Panc1 (cell line): ENCODE data around the gene DENND4C. TPM values are rescaled to one million over a fixed set of nuclear protein-coding genes. Genes with fewer than 3 reads are reported as not detected.

Source experiments
- ATAC-seq: fragments of 200-7000 bp; cut with Tn5 transposase; 2 replicates; pipeline ENCODE4 v1.9.1; 2020; ENCODE audit warnings: mild to moderate bottlenecking, moderate library complexity
- BruUV-seq: library from RNA; stranded (reverse); fragments of 400-500 nt; replicated peaks from 2 replicates; lab custom pipeline; 2021; lab: Mats Ljungman, UMichigan
- CTCF ChIA-PET: fragments of 300-600 bp; sonication (Branson Sonifier 250); formaldehyde crosslinking; loops from one replicate; lab custom pipeline; 2022; ENCODE audit warnings: antibody characterized with exemption; lab: Charles Lee
- POLR2A ChIA-PET: fragments of 300-600 bp; sonication (Branson Sonifier 250); formaldehyde crosslinking; loops from one replicate; lab custom pipeline; 2022; ENCODE audit warnings: antibody characterized with exemption; lab: Charles Lee
- DNase-seq: peaks from one replicate; pipeline ENCODE4 v3.0.0-alpha.2; 2010; ENCODE audit warnings: low read depth, low spot score
- H3K27ac ChIP-seq: 2 replicates; pipeline ENCODE4 v1.5.1; 2011; ENCODE audit warnings: mild to moderate bottlenecking, low read length, inconsistent platforms
- H3K27me3 ChIP-seq: fragments of 200-500 bp; sonication (Bioruptor generic); 2 replicates; pipeline ENCODE4 v1.6.0; 2014; ENCODE audit warnings: low read length, inconsistent platforms; ENCODE audit not compliant: control insufficient read depth, insufficient read depth
- H3K36me3 ChIP-seq: fragments of 200-500 bp; sonication (Bioruptor generic); 2 replicates; pipeline ENCODE4 v1.5.1; 2014; ENCODE audit warnings: inconsistent platforms, mild to moderate bottlenecking, low read length, moderate library complexity; ENCODE audit not compliant: control insufficient read depth, insufficient read depth
- H3K4me1 ChIP-seq: 2 replicates; pipeline ENCODE4 v1.5.1; 2011; ENCODE audit warnings: inconsistent platforms, mild to moderate bottlenecking, low read length, moderate library complexity; ENCODE audit not compliant: control insufficient read depth, insufficient read depth
- H3K4me3 ChIP-seq, 2 experiments: 2 replicates each; pipeline ENCODE4 v1.5.1; 2011 to 2012; ENCODE audit warnings: low read depth in 2 of 2, low read length in 2 of 2, mild to moderate bottlenecking in 2 of 2, inconsistent platforms in 1 of 2, moderate library complexity in 1 of 2
- H3K9me3 ChIP-seq: fragments of 200-500 bp; sonication (Bioruptor generic); 2 replicates; pipeline ENCODE4 v1.5.1; 2014; ENCODE audit warnings: low read depth, mild to moderate bottlenecking, inconsistent platforms, low read length, moderate library complexity; ENCODE audit not compliant: control insufficient read depth, insufficient read depth
- POLR2AphosphoS5 ChIP-seq: IDR thresholded peaks from 2 replicates; pipeline ENCODE4 v1.6.1; 2012; ENCODE audit warnings: mild to moderate bottlenecking, low read depth, low read length, moderate library complexity
- SIN3A ChIP-seq: IDR thresholded peaks from 2 replicates; pipeline ENCODE4 v1.6.1; 2012; ENCODE audit warnings: low read depth, mild to moderate bottlenecking, low read length, moderate library complexity, borderline replicate concordance; ENCODE audit not compliant: insufficient read depth
- TCF7L2 ChIP-seq: IDR thresholded peaks from 2 replicates; pipeline ENCODE4 v1.6.1; 2011; ENCODE audit warnings: mild to moderate bottlenecking, low read depth, low read length, inconsistent platforms
- in situ Hi-C: cut with HindIII; loops from 2 replicates; pipeline ENCODE4 v1.10.0; 2016; ENCODE audit warnings: low sequenced_read_pairs, low pct_unique_long_range_greater_than_20kb
- intact Hi-C: fragments of 100-400 bp; cut with micrococcal nuclease; formaldehyde crosslinking; loops from one replicate; pipeline ENCODE4 v1.10.0; 2022; ENCODE audit not compliant: unreplicated experiment
- total RNA-seq: library from RNA; stranded (reverse); gene quantifications from one replicate; pipeline ENCODE4 v1.2.1, GENCODE V29; 2021; ENCODE audit not compliant: unreplicated experiment
- TF ChIP-seq, protein P1 (sequence below), 2 experiments: IDR thresholded peaks; 2 replicates each; pipeline ENCODE4 v1.6.1; 2011 to 2012; ENCODE audit warnings: low read depth in 2 of 2, control low read depth in 1 of 2, low read length in 1 of 2, mild to moderate bottlenecking in 1 of 2, moderate library complexity in 1 of 2; ENCODE audit not compliant: insufficient read depth in 1 of 2
- TF ChIP-seq, protein P2 (sequence below): fragments of 450-650 bp; IDR thresholded peaks from 2 replicates; pipeline ENCODE4 v1.5.1; 2017; ENCODE audit warnings: mild to moderate bottlenecking

Gene DENND4C
- total RNA-seq, 1 experiment from 2014 or later, result 10.5 TPM

DNA sequence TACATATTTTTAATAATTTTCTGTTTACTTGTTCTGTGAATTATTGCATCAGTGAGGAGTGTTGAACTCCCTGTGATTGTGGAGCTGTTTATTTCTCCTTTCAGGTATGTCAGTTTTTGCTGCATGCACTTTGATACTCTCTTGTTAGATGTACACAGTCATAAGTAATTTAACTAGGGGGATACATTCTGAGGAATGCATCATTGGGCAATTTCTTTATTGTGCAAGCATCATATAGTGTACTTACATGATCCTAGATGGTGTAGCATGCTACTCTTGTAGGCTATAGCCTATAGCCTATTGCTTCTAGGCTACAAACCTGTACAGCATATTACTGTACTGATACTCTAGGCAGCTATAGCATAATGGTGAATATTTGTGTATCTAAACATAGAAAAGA is 9.5 kb downstream of the DENND4C start:
- no peaks in the 10 kb centered on the region for H3K9me3 ChIP-seq
- ChIA-PET POLR2A (no interaction called here), CTCF (no interaction called here)
- H3K27ac ChIP-seq, result no peak overlapping the region
- ATAC-seq (no peak), DNase-seq (no peak)
- H3K36me3 ChIP-seq, result no peaks in the 10 kb centered on the region
- H3K4me1 ChIP-seq, result no peaks in the 10 kb centered on the region
- no TSS peak for BruUV-seq
- H3K4me3 ChIP-seq, result no peak overlapping the region
- H3K27me3 ChIP-seq, result no peaks in the 10 kb centered on the region
- TF ChIP-seq POLR2AphosphoS5 (no peak), TCF7L2 (no peak), SIN3A (no peak)
- TF ChIP-seq, protein P1, sequence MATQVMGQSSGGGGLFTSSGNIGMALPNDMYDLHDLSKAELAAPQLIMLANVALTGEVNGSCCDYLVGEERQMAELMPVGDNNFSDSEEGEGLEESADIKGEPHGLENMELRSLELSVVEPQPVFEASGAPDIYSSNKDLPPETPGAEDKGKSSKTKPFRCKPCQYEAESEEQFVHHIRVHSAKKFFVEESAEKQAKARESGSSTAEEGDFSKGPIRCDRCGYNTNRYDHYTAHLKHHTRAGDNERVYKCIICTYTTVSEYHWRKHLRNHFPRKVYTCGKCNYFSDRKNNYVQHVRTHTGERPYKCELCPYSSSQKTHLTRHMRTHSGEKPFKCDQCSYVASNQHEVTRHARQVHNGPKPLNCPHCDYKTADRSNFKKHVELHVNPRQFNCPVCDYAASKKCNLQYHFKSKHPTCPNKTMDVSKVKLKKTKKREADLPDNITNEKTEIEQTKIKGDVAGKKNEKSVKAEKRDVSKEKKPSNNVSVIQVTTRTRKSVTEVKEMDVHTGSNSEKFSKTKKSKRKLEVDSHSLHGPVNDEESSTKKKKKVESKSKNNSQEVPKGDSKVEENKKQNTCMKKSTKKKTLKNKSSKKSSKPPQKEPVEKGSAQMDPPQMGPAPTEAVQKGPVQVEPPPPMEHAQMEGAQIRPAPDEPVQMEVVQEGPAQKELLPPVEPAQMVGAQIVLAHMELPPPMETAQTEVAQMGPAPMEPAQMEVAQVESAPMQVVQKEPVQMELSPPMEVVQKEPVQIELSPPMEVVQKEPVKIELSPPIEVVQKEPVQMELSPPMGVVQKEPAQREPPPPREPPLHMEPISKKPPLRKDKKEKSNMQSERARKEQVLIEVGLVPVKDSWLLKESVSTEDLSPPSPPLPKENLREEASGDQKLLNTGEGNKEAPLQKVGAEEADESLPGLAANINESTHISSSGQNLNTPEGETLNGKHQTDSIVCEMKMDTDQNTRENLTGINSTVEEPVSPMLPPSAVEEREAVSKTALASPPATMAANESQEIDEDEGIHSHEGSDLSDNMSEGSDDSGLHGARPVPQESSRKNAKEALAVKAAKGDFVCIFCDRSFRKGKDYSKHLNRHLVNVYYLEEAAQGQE (IDR thresholded peaks at IDR 0.05; ENCODE audit: insufficient read depth in 1 of 2, low read depth in 2 of 2, low read length in 1 of 2), result no peak
- TF ChIP-seq, protein P2, sequence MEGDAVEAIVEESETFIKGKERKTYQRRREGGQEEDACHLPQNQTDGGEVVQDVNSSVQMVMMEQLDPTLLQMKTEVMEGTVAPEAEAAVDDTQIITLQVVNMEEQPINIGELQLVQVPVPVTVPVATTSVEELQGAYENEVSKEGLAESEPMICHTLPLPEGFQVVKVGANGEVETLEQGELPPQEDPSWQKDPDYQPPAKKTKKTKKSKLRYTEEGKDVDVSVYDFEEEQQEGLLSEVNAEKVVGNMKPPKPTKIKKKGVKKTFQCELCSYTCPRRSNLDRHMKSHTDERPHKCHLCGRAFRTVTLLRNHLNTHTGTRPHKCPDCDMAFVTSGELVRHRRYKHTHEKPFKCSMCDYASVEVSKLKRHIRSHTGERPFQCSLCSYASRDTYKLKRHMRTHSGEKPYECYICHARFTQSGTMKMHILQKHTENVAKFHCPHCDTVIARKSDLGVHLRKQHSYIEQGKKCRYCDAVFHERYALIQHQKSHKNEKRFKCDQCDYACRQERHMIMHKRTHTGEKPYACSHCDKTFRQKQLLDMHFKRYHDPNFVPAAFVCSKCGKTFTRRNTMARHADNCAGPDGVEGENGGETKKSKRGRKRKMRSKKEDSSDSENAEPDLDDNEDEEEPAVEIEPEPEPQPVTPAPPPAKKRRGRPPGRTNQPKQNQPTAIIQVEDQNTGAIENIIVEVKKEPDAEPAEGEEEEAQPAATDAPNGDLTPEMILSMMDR, result no peak
- in situ Hi-C loops, result no loop called here
- intact Hi-C loops, result no loop called here

DNA sequence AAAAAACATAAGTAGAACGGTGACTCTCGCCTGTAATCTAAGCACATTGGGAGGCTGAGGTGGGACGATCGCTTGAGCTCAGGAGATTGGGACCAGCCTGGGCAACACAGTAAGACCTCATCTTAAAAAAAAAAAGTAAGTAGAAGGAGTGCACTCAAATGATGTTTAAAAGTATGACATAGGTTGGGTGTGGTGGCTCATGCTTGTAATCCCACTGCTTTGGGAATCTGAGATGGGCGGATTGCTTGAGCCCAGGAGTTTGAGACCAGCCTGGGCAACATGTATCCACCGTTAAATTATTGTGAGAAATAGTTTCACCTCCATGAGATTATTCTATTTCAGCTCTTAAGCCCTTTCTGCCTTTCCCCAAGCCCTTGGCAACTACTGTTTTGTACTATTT is 11.2 kb downstream of the DENND4C start:
- Histone ChIP-seq H3K4me3 (no peak overlapping the region), H3K4me1 (no peaks in the 10 kb centered on the region), H3K36me3 (no peaks in the 10 kb centered on the region), H3K9me3 (no peaks in the 10 kb centered on the region), H3K27ac (no peak overlapping the region), H3K27me3 (no peaks in the 10 kb centered on the region)
- DNase-seq (no peak), ATAC-seq (no peak)
- intact Hi-C loops (no loop called here), in situ Hi-C loops (no loop called here)
- ChIA-PET POLR2A (no interaction called here), CTCF (no interaction called here)
- BruUV-seq, result no TSS peak
- TF ChIP-seq, protein P1 (IDR thresholded peaks at IDR 0.05; ENCODE audit: insufficient read depth in 1 of 2, low read depth in 2 of 2, low read length in 1 of 2), result no peak
- no peak for TF ChIP-seq TCF7L2
- TF ChIP-seq, protein P2, result no peak
- TF ChIP-seq SIN3A, result no peak
- TF ChIP-seq POLR2AphosphoS5, result no peak
